ENCODE measurements around the gene ADSL. TPM values are rescaled to one million over a fixed set of nuclear protein-coding genes. Genes with fewer than 3 reads are reported as not detected.

ADSL gene
- total RNA-seq, 4 donors from 2014 or later: 26.7 to 49.0 (median 36.6) TPM

GRCh38 chr22:40347300-40347699 lies 1.0 kb downstream of the ADSL start:
- intact Hi-C loops (cut with DNase I; ENCODE audit: low total_unique reads): loop anchor here (10.0 kb wide), 2 partner anchors 322 to 812 kb away; partner anchors contain the start of gene RPS19BP1
- TF ChIP-seq CTCF (IDR thresholded peaks at IDR 0.05) (no peak), POLR2A (IDR thresholded peaks at IDR 0.05) (no peak)
- 16 to 17% methylated on average over 10 of the region's 10 CpGs for WGBS, 2 donors
- DNase-seq (ENCODE audit: low spot score in 2 of 2): no peak
- peak overlapping the region; percentile 49 for H3K4me3 ChIP-seq (ENCODE audit: low read depth, poor library complexity, severe bottlenecking)

- WGBS, 2 donors: 70 to 71% methylated on average over 10 of the region's 10 CpGs
- peak in 1 of 2 donors; percentile 49 for DNase-seq (ENCODE audit: low spot score in 2 of 2)
- intact Hi-C loops (cut with DNase I; ENCODE audit: low total_unique reads): loop anchor here (10.0 kb wide), 2 partner anchors 323 to 813 kb away; partner anchors contain the start of gene RPS19BP1
- TF ChIP-seq CTCF (IDR thresholded peaks at IDR 0.05): no peak
- TF ChIP-seq POLR2A (IDR thresholded peaks at IDR 0.05): no peak
- H3K4me3 ChIP-seq (ENCODE audit: low read depth, poor library complexity, severe bottlenecking): no peak overlapping the region
Measured at GRCh38 chr22:40348025-40348658, 1.8 kb downstream of the ADSL start.

- intact Hi-C loops (cut with DNase I; ENCODE audit: low total_unique reads): no loop called here
- TF ChIP-seq POLR2A (IDR thresholded peaks at IDR 0.05): no peak
- no peak for TF ChIP-seq CTCF (IDR thresholded peaks at IDR 0.05)
- WGBS, 2 donors: 89 to 93% methylated on average over 3 of the region's 3 CpGs
- no peak for DNase-seq (ENCODE audit: low spot score in 2 of 2)
- no peak overlapping the region for H3K4me3 ChIP-seq (ENCODE audit: low read depth, poor library complexity, severe bottlenecking)
Measured at GRCh38 chr22:40352763-40353162, 6.5 kb downstream of the ADSL start.

- H3K4me3 ChIP-seq (ENCODE audit: low read depth, poor library complexity, severe bottlenecking): no peak overlapping the region
- TF ChIP-seq POLR2A (IDR thresholded peaks at IDR 0.05) (no peak), CTCF (IDR thresholded peaks at IDR 0.05) (no peak)
- intact Hi-C loops (cut with DNase I; ENCODE audit: low total_unique reads): no loop called here
- 98 to 99% methylated on average over 5 of the region's 5 CpGs for WGBS, 2 donors
- no peak for DNase-seq (ENCODE audit: low spot score in 2 of 2)
Measured at GRCh38 chr22:40361100-40361499, 14.8 kb downstream of the ADSL start.

- 90 to 95% methylated on average over 3 of the region's 3 CpGs for WGBS, 2 donors
- TF ChIP-seq POLR2A (IDR thresholded peaks at IDR 0.05) (no peak), CTCF (IDR thresholded peaks at IDR 0.05) (no peak)
- no peak overlapping the region for H3K4me3 ChIP-seq (ENCODE audit: low read depth, poor library complexity, severe bottlenecking)
- intact Hi-C loops (cut with DNase I; ENCODE audit: low total_unique reads): no loop called here
- DNase-seq (ENCODE audit: low spot score in 2 of 2): no peak
Measured at GRCh38 chr22:40363059-40363458, 16.8 kb downstream of the ADSL start.

GRCh38 chr22:40364431-40364830 lies 18.1 kb downstream of the ADSL start:
- no peak overlapping the region for H3K4me3 ChIP-seq (ENCODE audit: low read depth, poor library complexity, severe bottlenecking)
- WGBS, 2 donors: 81 to 88% methylated on average over 1 of the region's 1 CpG
- intact Hi-C loops (cut with DNase I; ENCODE audit: low total_unique reads): no loop called here
- TF ChIP-seq POLR2A (IDR thresholded peaks at IDR 0.05) (no peak), CTCF (IDR thresholded peaks at IDR 0.05) (no peak)
- no peak for DNase-seq (ENCODE audit: low spot score in 2 of 2)

Measured in lower leg skin (tissue), 4 donors.